ENCODE data around the gene EVA1C. TPM values are rescaled to one million over a fixed set of nuclear protein-coding genes. Genes with fewer than 3 reads are reported as not detected.
A peak's percentile ranks its signal among the peaks of the same experiment; 100 is the strongest.

EVA1C gene
- total RNA-seq, 2 donors from 2014 or later: 45.7 to 48.6 TPM

DNA sequence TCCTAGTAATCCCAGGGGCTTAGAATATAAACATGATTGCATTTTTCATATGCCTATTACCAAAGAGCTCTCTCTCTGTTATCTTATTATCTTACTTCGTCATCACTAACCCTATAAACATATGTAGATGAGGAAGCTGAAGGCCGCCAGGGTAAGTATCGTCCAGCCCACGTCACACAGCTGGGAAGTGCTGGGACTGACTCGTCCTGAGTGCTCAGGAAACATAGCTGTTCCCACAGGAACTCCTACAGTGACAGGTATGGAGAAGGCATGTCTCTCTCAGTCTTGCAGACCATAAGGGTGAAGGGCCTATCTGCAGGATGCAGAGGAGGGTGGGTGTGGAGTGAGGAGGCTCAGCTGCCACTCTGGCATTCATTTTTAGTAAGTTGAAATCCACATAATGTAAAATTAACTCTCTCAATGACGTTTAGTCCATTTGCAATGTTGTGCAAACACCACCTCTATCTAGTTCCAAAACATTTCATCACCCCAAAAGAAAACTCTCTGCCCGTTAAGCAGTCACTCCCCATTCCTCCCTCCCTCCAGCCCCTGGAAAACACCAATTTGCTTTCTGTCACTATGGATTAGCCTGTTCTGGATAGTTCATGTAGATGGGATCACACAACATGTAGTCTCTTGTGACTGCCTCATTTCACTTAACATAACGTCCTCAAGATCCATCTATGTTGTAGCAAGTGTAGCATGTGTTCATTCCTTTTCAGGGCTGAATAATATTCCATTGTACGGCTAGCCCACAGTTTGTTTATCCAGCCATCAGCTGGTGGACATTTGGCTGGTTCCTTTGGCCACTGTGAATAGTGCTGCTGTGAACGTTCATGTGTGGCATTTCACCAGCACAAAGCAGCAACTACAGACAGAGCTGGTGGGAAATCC is 104.5 kb downstream of the EVA1C start:
- intact Hi-C loops (cut with DNase I): no loop called here
- Histone ChIP-seq H3K9me3 (no peaks in the 10 kb centered on the region), H3K27me3 (replicated peaks; ENCODE audit: insufficient read depth) (no peaks in the 10 kb centered on the region), H3K4me1 (replicated peaks) (peaks cover 3% of the 10 kb centered on the region), H3K36me3 (no peaks in the 10 kb centered on the region), H3K27ac (no peak overlapping the region), H3K4me3 (no peak overlapping the region)
- WGBS: 63% methylated on average over 10 of the region's 10 CpGs
- TF ChIP-seq POLR2A (IDR thresholded peaks at IDR 0.05): no peak
- no peak for DNase-seq (ENCODE audit: low spot score)

DNA sequence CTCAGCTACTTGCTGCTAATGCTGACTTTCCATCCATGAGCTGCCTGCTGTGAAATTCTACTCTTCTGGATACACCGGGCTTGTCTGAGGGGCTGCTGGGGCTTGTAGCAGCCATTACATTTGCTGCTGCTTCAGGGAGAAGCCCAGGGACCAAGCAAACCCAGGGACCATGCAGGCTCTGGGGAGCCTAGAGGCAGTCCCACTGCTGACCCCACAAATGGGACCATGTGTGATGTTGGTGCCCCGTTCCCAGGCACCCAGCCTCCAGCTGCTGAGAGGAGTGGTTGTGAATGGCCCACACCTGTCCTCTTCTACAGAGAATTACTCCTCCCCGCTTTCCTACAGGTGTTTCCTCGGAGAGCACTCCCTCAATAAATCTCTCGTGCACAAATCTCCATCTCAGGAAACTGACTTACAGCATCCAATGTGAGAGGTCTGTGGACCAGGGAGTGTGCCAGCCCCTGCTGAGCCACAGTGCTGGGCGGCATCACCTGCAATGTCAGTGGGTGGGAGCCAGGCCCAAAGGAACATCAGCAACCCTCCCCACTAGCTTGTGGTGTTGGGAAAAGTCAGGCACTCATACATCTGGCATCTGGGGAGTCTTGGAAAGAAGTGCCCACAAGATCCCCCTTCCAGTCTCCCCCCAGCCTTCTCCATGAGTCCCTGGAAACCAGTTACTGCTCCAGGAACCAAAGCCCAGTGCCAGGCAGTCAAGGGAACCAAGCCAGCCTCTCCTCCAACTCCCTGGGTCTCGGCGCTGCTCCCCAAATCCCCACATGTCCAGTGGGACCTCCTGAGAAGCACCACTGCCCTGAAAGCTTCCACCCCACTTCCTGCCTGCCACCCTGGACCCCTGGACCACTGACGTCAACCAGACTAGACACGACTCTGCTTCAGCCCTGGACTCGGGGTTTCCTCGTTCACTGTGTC is 107.7 kb downstream of the EVA1C start:
- no peak overlapping the region for H3K4me3 ChIP-seq
- WGBS: 84% methylated on average over 12 of the region's 12 CpGs
- intact Hi-C loops (cut with DNase I): no loop called here
- peak overlapping the region; percentile 44 to 55 for H3K27ac ChIP-seq
- no peak for DNase-seq (ENCODE audit: low spot score)
- no peaks in the 10 kb centered on the region for H3K36me3 ChIP-seq
- H3K4me1 ChIP-seq (replicated peaks): peaks cover 3% of the 10 kb centered on the region
- TF ChIP-seq, protein P1, sequence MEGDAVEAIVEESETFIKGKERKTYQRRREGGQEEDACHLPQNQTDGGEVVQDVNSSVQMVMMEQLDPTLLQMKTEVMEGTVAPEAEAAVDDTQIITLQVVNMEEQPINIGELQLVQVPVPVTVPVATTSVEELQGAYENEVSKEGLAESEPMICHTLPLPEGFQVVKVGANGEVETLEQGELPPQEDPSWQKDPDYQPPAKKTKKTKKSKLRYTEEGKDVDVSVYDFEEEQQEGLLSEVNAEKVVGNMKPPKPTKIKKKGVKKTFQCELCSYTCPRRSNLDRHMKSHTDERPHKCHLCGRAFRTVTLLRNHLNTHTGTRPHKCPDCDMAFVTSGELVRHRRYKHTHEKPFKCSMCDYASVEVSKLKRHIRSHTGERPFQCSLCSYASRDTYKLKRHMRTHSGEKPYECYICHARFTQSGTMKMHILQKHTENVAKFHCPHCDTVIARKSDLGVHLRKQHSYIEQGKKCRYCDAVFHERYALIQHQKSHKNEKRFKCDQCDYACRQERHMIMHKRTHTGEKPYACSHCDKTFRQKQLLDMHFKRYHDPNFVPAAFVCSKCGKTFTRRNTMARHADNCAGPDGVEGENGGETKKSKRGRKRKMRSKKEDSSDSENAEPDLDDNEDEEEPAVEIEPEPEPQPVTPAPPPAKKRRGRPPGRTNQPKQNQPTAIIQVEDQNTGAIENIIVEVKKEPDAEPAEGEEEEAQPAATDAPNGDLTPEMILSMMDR (IDR thresholded peaks at IDR 0.05): no peak
- TF ChIP-seq POLR2A (IDR thresholded peaks at IDR 0.05) (no peak), POLR2AphosphoS5 (IDR thresholded peaks at IDR 0.05) (no peak)
- no peaks in the 10 kb centered on the region for H3K27me3 ChIP-seq (replicated peaks; ENCODE audit: insufficient read depth)
- no peaks in the 10 kb centered on the region for H3K9me3 ChIP-seq

DNA sequence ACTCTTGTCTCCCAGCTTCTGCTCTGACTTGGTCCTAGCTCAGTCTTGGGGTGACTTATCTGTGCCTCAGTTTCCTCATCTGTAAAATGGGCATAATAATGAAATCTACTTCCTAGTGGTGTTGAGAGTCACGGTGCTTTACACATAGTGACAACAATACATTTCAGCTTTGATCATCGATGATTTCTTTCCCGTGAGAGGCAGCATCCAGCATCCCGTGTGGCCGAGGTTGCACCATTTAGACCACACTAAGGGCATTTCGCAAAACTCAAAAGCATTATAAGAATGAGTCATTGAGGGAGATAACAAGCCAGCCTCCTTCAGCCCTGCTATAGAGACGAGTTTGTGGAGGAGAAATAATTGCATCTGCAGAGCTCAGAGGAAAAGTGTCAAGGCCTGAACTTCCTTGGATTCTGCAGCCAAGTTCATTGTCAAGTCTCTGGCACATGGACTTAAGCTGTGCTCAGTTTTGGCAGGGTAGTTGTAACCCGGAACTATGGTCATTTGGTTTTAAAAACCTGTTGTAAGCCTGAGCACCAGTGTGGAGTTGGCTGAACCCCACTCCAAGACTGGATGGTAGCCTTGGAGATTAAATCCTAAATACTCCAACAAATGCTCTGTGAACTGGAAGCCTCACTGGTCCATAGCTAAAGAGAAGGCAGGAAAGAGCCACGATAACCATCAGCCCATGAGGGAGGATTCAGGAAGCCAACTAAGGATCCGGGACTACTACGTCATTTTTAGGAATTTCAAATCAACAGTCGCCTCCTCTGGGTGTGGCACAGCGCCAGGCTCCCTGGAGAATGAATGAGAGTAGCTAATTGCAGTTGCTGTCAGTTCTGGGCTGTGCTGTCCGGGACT is 108.6 kb downstream of the EVA1C start:
- DNase-seq (ENCODE audit: low spot score): peak; percentile 65
- Histone ChIP-seq H3K27me3 (replicated peaks; ENCODE audit: insufficient read depth) (no peaks in the 10 kb centered on the region), H3K4me1 (replicated peaks) (peaks cover 3% of the 10 kb centered on the region), H3K4me3 (no peak overlapping the region), H3K36me3 (no peaks in the 10 kb centered on the region), H3K27ac (peak overlapping the region; percentile 44 to 55), H3K9me3 (no peaks in the 10 kb centered on the region)
- WGBS: 36% methylated on average over 14 of the region's 14 CpGs
- TF ChIP-seq, protein P1 (IDR thresholded peaks at IDR 0.05): no peak
- TF ChIP-seq POLR2AphosphoS5 (IDR thresholded peaks at IDR 0.05) (peak; percentile 58), POLR2A (IDR thresholded peaks at IDR 0.05) (no peak)
- intact Hi-C loops (cut with DNase I): no loop called here

DNA sequence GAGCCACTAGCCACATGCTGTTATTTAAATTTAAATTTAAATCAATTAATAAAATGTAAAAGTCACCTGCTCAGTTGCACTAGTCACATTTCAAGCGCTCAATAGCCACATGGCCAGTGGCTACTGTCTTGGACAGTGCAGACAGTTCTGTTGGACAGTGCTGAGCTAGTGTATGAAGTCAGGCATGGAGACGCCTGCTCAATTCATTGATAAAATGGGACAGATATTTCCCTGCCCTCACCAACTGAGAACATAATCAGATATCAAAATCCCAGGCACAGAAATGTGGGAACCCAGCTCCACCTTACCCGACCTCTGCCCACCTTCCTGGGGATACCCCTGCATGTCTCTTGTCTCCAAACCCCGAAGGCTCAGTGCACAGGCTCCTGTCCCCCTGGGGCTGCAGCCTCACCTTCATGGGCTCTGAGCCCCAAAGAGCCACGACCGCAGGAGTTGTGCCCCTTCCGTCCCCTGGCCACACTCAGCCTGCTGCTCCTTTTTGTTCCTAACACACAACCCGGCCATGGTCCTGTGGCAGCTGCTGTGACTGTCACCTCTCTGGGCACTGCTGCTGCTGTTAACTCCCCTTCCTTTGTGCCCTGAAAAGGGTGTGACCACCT is 109.3 kb downstream of the EVA1C start:
- DNase-seq (ENCODE audit: low spot score): no peak
- WGBS: 79% methylated on average over 8 of the region's 8 CpGs
- no peak for TF ChIP-seq POLR2A (IDR thresholded peaks at IDR 0.05)
- no peak for TF ChIP-seq POLR2AphosphoS5 (IDR thresholded peaks at IDR 0.05)
- TF ChIP-seq, protein P1 (IDR thresholded peaks at IDR 0.05): no peak

More for the DNA sequence above, 109.3 kb downstream of the EVA1C start:
- H3K4me1 ChIP-seq (replicated peaks): peaks cover 3% of the 10 kb centered on the region
- H3K36me3 ChIP-seq: no peaks in the 10 kb centered on the region
- H3K4me3 ChIP-seq: no peak overlapping the region
- H3K27ac ChIP-seq: peak overlapping the region; percentile 44 to 55
- intact Hi-C loops (cut with DNase I): no loop called here
- no peaks in the 10 kb centered on the region for H3K27me3 ChIP-seq (replicated peaks; ENCODE audit: insufficient read depth)
- H3K9me3 ChIP-seq: no peaks in the 10 kb centered on the region
